Measurements from ENCODE around the gene MBD6. TPM values are rescaled to one million over a fixed set of nuclear protein-coding genes. Genes with fewer than 3 reads are reported as not detected.

MBD6 gene
- total RNA-seq, 8 experiments from 2014 or later: 5.5 to 37.5 (median 9.7) TPM

- in situ Hi-C loops (cut with MboI; ENCODE audit: low pct_unique_long_range_greater_than_20kb in 2 of 9, low sequenced_read_pairs in 9 of 9, unreplicated experiment in 9 of 9): no loop called here
- Histone ChIP-seq H3K4me1 (replicated peaks in 1 of 2) (peaks cover 19 to 23% of the 10 kb centered on the region in 2 donors), H3K27ac (peak overlapping the region; percentile 71 to 78), H3K4me3 (no peak overlapping the region)
- WGBS, 10 experiments: 33 to 80% (median 53%) methylated on average over 2 to 4 of the region's 6 CpGs; no CpG with 5 or more reads in 6 of the 10 experiments
- ATAC-seq (replicated peaks in 6 of 8): peak in 2 of 8 experiments; percentile 17 to 48
These were observed 7.2 kb downstream of the MBD6 start for GRCh38 chr12:57529831-57530230.

GRCh38 chr12:57530396-57531142 is 7.9 kb downstream of the MBD6 start:
- in situ Hi-C loops (cut with MboI; ENCODE audit: low pct_unique_long_range_greater_than_20kb in 2 of 9, low sequenced_read_pairs in 9 of 9, unreplicated experiment in 9 of 9): no loop called here
- WGBS, 10 experiments: 84 to 100% (median 100%) methylated on average over 1 to 5 of the region's 5 CpGs; no CpG with 5 or more reads in 1 of the 10 experiments
- ATAC-seq (replicated peaks in 6 of 8): no peak
- peak overlapping the region; percentile 71 to 78 for H3K27ac ChIP-seq
- H3K4me1 ChIP-seq (replicated peaks in 1 of 2): peaks cover 12 to 16% of the 10 kb centered on the region in 2 donors
- no peak overlapping the region for H3K4me3 ChIP-seq

- Histone ChIP-seq H3K4me3 (no peak overlapping the region), H3K27ac (no peak overlapping the region), H3K4me1 (replicated peaks in 1 of 2) (peaks cover 7 to 12% of the 10 kb centered on the region in 2 donors)
- no peak for ATAC-seq (replicated peaks in 6 of 8)
- WGBS, 10 experiments: 83% methylated on average over 1 of the region's 1 CpG; no CpG with 5 or more reads in 9 of the 10 experiments
- in situ Hi-C loops (cut with MboI; ENCODE audit: low pct_unique_long_range_greater_than_20kb in 2 of 9, low sequenced_read_pairs in 9 of 9, unreplicated experiment in 9 of 9): no loop called here
These were observed 9.2 kb downstream of the MBD6 start for GRCh38 chr12:57531836-57532235.

GRCh38 chr12:57533108-57533507 is 10.5 kb downstream of the MBD6 start:
- in situ Hi-C loops (cut with MboI; ENCODE audit: low pct_unique_long_range_greater_than_20kb in 2 of 9, low sequenced_read_pairs in 9 of 9, unreplicated experiment in 9 of 9): no loop called here
- ATAC-seq (replicated peaks in 6 of 8): no peak
- H3K4me3 ChIP-seq: no peak overlapping the region
- WGBS, 10 experiments: 80 to 100% (median 90%) methylated on average over 1 to 5 of the region's 8 CpGs; no CpG with 5 or more reads in 7 of the 10 experiments
- H3K4me1 ChIP-seq (replicated peaks in 1 of 2): peaks cover 7 to 12% of the 10 kb centered on the region in 2 donors
- no peak overlapping the region for H3K27ac ChIP-seq

GRCh38 chr12:57534250-57534649 is 11.6 kb downstream of the MBD6 start:
- H3K4me3 ChIP-seq: no peak overlapping the region
- peaks cover 7 to 12% of the 10 kb centered on the region in 2 donors for H3K4me1 ChIP-seq (replicated peaks in 1 of 2)
- WGBS, 10 experiments: 98 to 100% (median 100%) methylated on average over 1 to 5 of the region's 5 CpGs; no CpG with 5 or more reads in 4 of the 10 experiments
- in situ Hi-C loops (cut with MboI; ENCODE audit: low pct_unique_long_range_greater_than_20kb in 2 of 9, low sequenced_read_pairs in 9 of 9, unreplicated experiment in 9 of 9): no loop called here
- no peak for ATAC-seq (replicated peaks in 6 of 8)
- H3K27ac ChIP-seq: no peak overlapping the region

- in situ Hi-C loops (cut with MboI; ENCODE audit: low pct_unique_long_range_greater_than_20kb in 2 of 9, low sequenced_read_pairs in 9 of 9, unreplicated experiment in 9 of 9): no loop called here
- Histone ChIP-seq H3K4me3 (no peak overlapping the region), H3K27ac (no peak overlapping the region), H3K4me1 (replicated peaks in 1 of 2) (peaks cover 9 to 11% of the 10 kb centered on the region in 2 donors)
- no peak for ATAC-seq (replicated peaks in 6 of 8)
- WGBS, 10 experiments: 80 to 100% (median 100%) methylated on average over 1 to 2 of the region's 3 CpGs; no CpG with 5 or more reads in 2 of the 10 experiments
These were observed 12.4 kb downstream of the MBD6 start for GRCh38 chr12:57534991-57535543.

GRCh38 chr12:57535764-57536596 is 13.4 kb downstream of the MBD6 start:
- H3K27ac ChIP-seq: no peak overlapping the region
- peak in 2 of 8 experiments; percentile 58 to 62 for ATAC-seq (replicated peaks in 6 of 8)
- WGBS, 10 experiments: 0 to 100% (median 61%) methylated on average over 1 to 4 of the region's 6 CpGs; no CpG with 5 or more reads in 2 of the 10 experiments
- no peak overlapping the region for H3K4me3 ChIP-seq
- in situ Hi-C loops (cut with MboI; ENCODE audit: low pct_unique_long_range_greater_than_20kb in 2 of 9, low sequenced_read_pairs in 9 of 9, unreplicated experiment in 9 of 9): no loop called here
- H3K4me1 ChIP-seq (replicated peaks in 1 of 2): peaks cover 13 to 17% of the 10 kb centered on the region in 2 donors

GRCh38 chr12:57536597-57536942 is 13.9 kb downstream of the MBD6 start:
- in situ Hi-C loops (cut with MboI; ENCODE audit: low pct_unique_long_range_greater_than_20kb in 2 of 9, low sequenced_read_pairs in 9 of 9, unreplicated experiment in 9 of 9): no loop called here
- H3K4me3 ChIP-seq: no peak overlapping the region
- peaks cover 19 to 23% of the 10 kb centered on the region in 2 donors for H3K4me1 ChIP-seq (replicated peaks in 1 of 2)
- 100% methylated on average over 1 of the region's 1 CpG; no CpG with 5 or more reads in 7 of the 10 experiments for WGBS, 10 experiments
- ATAC-seq (replicated peaks in 6 of 8): no peak
- H3K27ac ChIP-seq: no peak overlapping the region

GRCh38 chr12:57539134-57539768 is 16.6 kb downstream of the MBD6 start:
- Histone ChIP-seq H3K27ac (peak overlapping the region in 1 of 2 donors; percentile 61), H3K4me1 (replicated peaks in 1 of 2) (peaks cover 19 to 25% of the 10 kb centered on the region in 2 donors), H3K4me3 (no peak overlapping the region)
- 70 to 100% (median 94%) methylated on average over 1 to 5 of the region's 5 CpGs; no CpG with 5 or more reads in 2 of the 10 experiments for WGBS, 10 experiments
- no peak for ATAC-seq (replicated peaks in 6 of 8)
- in situ Hi-C loops (cut with MboI; ENCODE audit: low pct_unique_long_range_greater_than_20kb in 2 of 9, low sequenced_read_pairs in 9 of 9, unreplicated experiment in 9 of 9): no loop called here

GRCh38 chr12:57541001-57541400 is 18.4 kb downstream of the MBD6 start:
- peak overlapping the region; percentile 1 for H3K27ac ChIP-seq
- no peak overlapping the region for H3K4me3 ChIP-seq
- WGBS, 10 experiments: 0 to 53% (median 0%) methylated on average over 1 to 2 of the region's 2 CpGs; no CpG with 5 or more reads in 2 of the 10 experiments
- peak in 6 of 8 experiments; percentile 30 to 92 (median 87) for ATAC-seq (replicated peaks in 6 of 8)
- in situ Hi-C loops (cut with MboI; ENCODE audit: low pct_unique_long_range_greater_than_20kb in 2 of 9, low sequenced_read_pairs in 9 of 9, unreplicated experiment in 9 of 9): no loop called here
- peaks cover 26 to 32% of the 10 kb centered on the region in 2 donors for H3K4me1 ChIP-seq (replicated peaks in 1 of 2)

- H3K27ac ChIP-seq: no peak overlapping the region
- in situ Hi-C loops (cut with MboI; ENCODE audit: low pct_unique_long_range_greater_than_20kb in 2 of 9, low sequenced_read_pairs in 9 of 9, unreplicated experiment in 9 of 9): no loop called here
- no peak for ATAC-seq (replicated peaks in 6 of 8)
- peaks cover 29 to 34% of the 10 kb centered on the region in 2 donors for H3K4me1 ChIP-seq (replicated peaks in 1 of 2)
- no peak overlapping the region for H3K4me3 ChIP-seq
- 50 to 100% (median 63%) methylated on average over 1 to 2 of the region's 2 CpGs; no CpG with 5 or more reads in 4 of the 10 experiments for WGBS, 10 experiments
These were observed 19.1 kb downstream of the MBD6 start for GRCh38 chr12:57541717-57542116.

GRCh38 chr12:57543581-57543980 is 21.0 kb downstream of the MBD6 start:
- in situ Hi-C loops (cut with MboI; ENCODE audit: low pct_unique_long_range_greater_than_20kb in 2 of 9, low sequenced_read_pairs in 9 of 9, unreplicated experiment in 9 of 9): no loop called here
- H3K4me3 ChIP-seq: no peak overlapping the region
- no peak for ATAC-seq (replicated peaks in 6 of 8)
- peaks cover 29 to 34% of the 10 kb centered on the region in 2 donors for H3K4me1 ChIP-seq (replicated peaks in 1 of 2)
- WGBS, 10 experiments: 67 to 100% (median 83%) methylated on average over 1 to 2 of the region's 2 CpGs; no CpG with 5 or more reads in 3 of the 10 experiments
- no peak overlapping the region for H3K27ac ChIP-seq
